ENCODE data around the gene FN3K.
A peak's percentile ranks its signal among the peaks of the same experiment; 100 is the strongest.
"Not testable (repeated sequence)": the region's sequence is repeated elsewhere in the genome, so short reads cannot be mapped to it uniquely, and the experiment has no call there.

FN3K gene

GRCh38 chr17:82737967-82738877 lies 2.8 kb downstream of the FN3K start:
- DNase-seq: no peak

GRCh38 chr17:82740906-82741759 lies 5.7 kb downstream of the FN3K start:
- DNase-seq: no peak

GRCh38 chr17:82743344-82744219 lies 8.2 kb downstream of the FN3K start:
- DNase-seq: no peak

- not testable (repeated sequence) for DNase-seq
Measured at GRCh38 chr17:82744736-82745135, 9.3 kb downstream of the FN3K start.

GRCh38 chr17:82745524-82745923 lies 10.1 kb downstream of the FN3K start:
- no peak for DNase-seq

GRCh38 chr17:82748756-82749155 lies 13.3 kb downstream of the FN3K start:
- DNase-seq: no peak

GRCh38 chr17:82750241-82750908 lies 15.0 kb downstream of the FN3K start:
- no peak for DNase-seq

GRCh38 chr17:82751171-82751570 lies 15.8 kb downstream of the FN3K start:
- DNase-seq: no peak

- DNase-seq: peak; percentile 87
Measured at GRCh38 chr17:82751571-82752370, 16.4 kb downstream of the FN3K start, which contains the start of gene TBCD. TSS of gene TBCD (plus strand) at chr17:82752065. CDS start at chr17:82752194, 129 bp downstream.

- no peak for DNase-seq
Measured at GRCh38 chr17:82752371-82753200, 17.2 kb downstream of the FN3K start.

GRCh38 chr17:82753201-82753464 lies 17.7 kb downstream of the FN3K start:
- no peak for DNase-seq

GRCh38 chr17:82754297-82755208 lies 19.1 kb downstream of the FN3K start:
- DNase-seq: no peak

GRCh38 chr17:82756166-82756565 lies 20.8 kb downstream of the FN3K start:
- DNase-seq: no peak

GRCh38 chr17:82765371-82765770 lies 30.0 kb downstream of the FN3K start:
- no peak for DNase-seq

GRCh38 chr17:82767041-82767754 lies 31.8 kb downstream of the FN3K start:
- DNase-seq: no peak

- DNase-seq: no peak
Measured at GRCh38 chr17:82769041-82769440, 33.6 kb downstream of the FN3K start.

GRCh38 chr17:82772026-82772425 lies 36.6 kb downstream of the FN3K start:
- no peak for DNase-seq

- not testable (repeated sequence) for DNase-seq
Measured at GRCh38 chr17:82774456-82774855, 39.0 kb downstream of the FN3K start.
